PC-9 (cell line): ENCODE data around the gene ZNF469.

Experiments
- EZH2 ChIP-seq: fragments of 200-600 bp; sonication (generic); IDR thresholded peaks from 2 replicates; pipeline ENCODE4 v1.8.0; 2017; ENCODE audit warnings: antibody characterized with exemption, low read depth
- TF ChIP-seq, protein P1 (sequence below): fragments of 200-600 bp; sonication (generic); conservative IDR thresholded peaks from 2 replicates; pipeline ENCODE4 v1.6.1; 2017; ENCODE audit warnings: mixed run types, antibody characterized with exemption, mild to moderate bottlenecking, moderate library complexity

DNA sequence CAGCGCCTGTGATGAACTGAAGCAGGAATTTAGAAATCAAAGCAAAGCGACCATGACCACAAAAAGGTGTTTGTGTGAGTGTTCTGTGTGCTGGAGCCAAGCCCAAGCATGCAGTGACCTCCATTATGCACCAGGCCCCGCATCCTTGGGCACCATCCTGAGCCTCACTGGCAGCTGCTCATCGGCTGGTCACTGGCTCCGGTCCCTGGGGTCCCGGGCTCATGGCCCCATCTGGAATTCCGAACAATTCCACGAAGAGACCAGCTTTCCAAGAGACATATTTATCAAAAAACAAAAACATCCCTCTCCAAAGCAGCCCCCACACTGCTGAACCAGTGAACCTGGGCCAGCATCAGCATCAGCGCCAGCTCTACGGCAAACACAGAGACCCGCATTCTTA, 15.2 kb upstream of the ZNF469 start:
- TF ChIP-seq, protein P1, sequence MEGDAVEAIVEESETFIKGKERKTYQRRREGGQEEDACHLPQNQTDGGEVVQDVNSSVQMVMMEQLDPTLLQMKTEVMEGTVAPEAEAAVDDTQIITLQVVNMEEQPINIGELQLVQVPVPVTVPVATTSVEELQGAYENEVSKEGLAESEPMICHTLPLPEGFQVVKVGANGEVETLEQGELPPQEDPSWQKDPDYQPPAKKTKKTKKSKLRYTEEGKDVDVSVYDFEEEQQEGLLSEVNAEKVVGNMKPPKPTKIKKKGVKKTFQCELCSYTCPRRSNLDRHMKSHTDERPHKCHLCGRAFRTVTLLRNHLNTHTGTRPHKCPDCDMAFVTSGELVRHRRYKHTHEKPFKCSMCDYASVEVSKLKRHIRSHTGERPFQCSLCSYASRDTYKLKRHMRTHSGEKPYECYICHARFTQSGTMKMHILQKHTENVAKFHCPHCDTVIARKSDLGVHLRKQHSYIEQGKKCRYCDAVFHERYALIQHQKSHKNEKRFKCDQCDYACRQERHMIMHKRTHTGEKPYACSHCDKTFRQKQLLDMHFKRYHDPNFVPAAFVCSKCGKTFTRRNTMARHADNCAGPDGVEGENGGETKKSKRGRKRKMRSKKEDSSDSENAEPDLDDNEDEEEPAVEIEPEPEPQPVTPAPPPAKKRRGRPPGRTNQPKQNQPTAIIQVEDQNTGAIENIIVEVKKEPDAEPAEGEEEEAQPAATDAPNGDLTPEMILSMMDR: no peak
- no peak for TF ChIP-seq EZH2
